Suprapubic skin (tissue), 4 donors: Measurements from ENCODE around the gene HMGCLL1. TPM values are rescaled to one million over a fixed set of nuclear protein-coding genes. Genes with fewer than 3 reads are reported as not detected.

Source experiments
- DNase-seq, 2 donors: peaks; one replicate each; pipeline ENCODE4 v3.0.0-alpha.2; 2019; ENCODE audit warnings: low spot score in 2 of 2
- H3K27ac ChIP-seq: fragments of 200-600 bp; sonication (generic); one replicate; pipeline ENCODE4 v1.5.1; 2019
- H3K27me3 ChIP-seq: fragments of 200-600 bp; sonication (generic); one replicate; pipeline ENCODE4 v1.5.1; 2019
- H3K36me3 ChIP-seq: fragments of 200-600 bp; sonication (generic); one replicate; pipeline ENCODE4 v1.5.1; 2019
- H3K4me1 ChIP-seq: fragments of 200-600 bp; sonication (generic); one replicate; pipeline ENCODE4 v1.5.1; 2019
- H3K4me3 ChIP-seq: fragments of 200-600 bp; sonication (generic); one replicate; pipeline ENCODE4 v1.5.1; 2019; ENCODE audit warnings: mild to moderate bottlenecking
- H3K9me3 ChIP-seq: fragments of 200-600 bp; sonication (generic); one replicate; pipeline ENCODE4 v1.5.1; 2019
- CTCF ChIP-seq, 2 donors: fragments of 200-600 bp in 1 of 2; fragments of 450-650 bp in 1 of 2; sonication (generic) in 1 of 2; IDR thresholded peaks; one replicate each; pipeline ENCODE4 v1.5.1; 2016 to 2019; ENCODE audit warnings: antibody characterized with exemption in 2 of 2, mild to moderate bottlenecking in 1 of 2, moderate library complexity in 1 of 2
- EP300 ChIP-seq: sonication (generic); formaldehyde crosslinking; IDR thresholded peaks from one replicate; pipeline ENCODE4 v1.6.1; 2017; ENCODE audit warnings: antibody characterized with exemption
- POLR2A ChIP-seq, 2 donors: fragments of 450-650 bp; IDR thresholded peaks; one replicate each; pipeline ENCODE4 v1.6.1; 2017; ENCODE audit warnings: antibody characterized with exemption in 2 of 2, mild to moderate bottlenecking in 2 of 2, moderate library complexity in 2 of 2
- POLR2AphosphoS5 ChIP-seq, 3 donors: sonication (generic); formaldehyde crosslinking; IDR thresholded peaks; one replicate each; pipeline ENCODE4 v1.6.1; 2017; ENCODE audit warnings: antibody characterized with exemption in 3 of 3
- WGBS: methylation state at CpG from one replicate; pipeline ENCODE4 v1.1.5; 2018; 5-methylcytosine and 5-hydroxymethylcytosine counted together
- total RNA-seq, 4 donors: library from RNA; depleted of rRNA; stranded (reverse); fragments of >200 nt; gene quantifications; one replicate each; pipeline ENCODE4 v1.1.0, GENCODE V29; 2016

The HMGCLL1 gene
- total RNA-seq, 4 donors from 2014 or later, result 0.23 to 0.62 TPM; not detected in 2

GRCh38 chr6:55536391-55536956 is 42.5 kb downstream of the HMGCLL1 start:
- Histone ChIP-seq H3K27me3 (no peaks in the 10 kb centered on the region), H3K9me3 (no peaks in the 10 kb centered on the region), H3K4me3 (no peak overlapping the region), H3K4me1 (no peaks in the 10 kb centered on the region), H3K36me3 (no peaks in the 10 kb centered on the region), H3K27ac (no peak overlapping the region)
- TF ChIP-seq POLR2A (IDR thresholded peaks at IDR 0.05), result no peak
- TF ChIP-seq POLR2AphosphoS5 (IDR thresholded peaks at IDR 0.05), result no peak
- TF ChIP-seq CTCF (IDR thresholded peaks at IDR 0.05), result no peak
- no peak for TF ChIP-seq EP300
- no peak for DNase-seq
- 34% methylated on average over 2 of the region's 2 CpGs for WGBS

GRCh38 chr6:55531496-55531895 is 47.5 kb downstream of the HMGCLL1 start:
- TF ChIP-seq CTCF (IDR thresholded peaks at IDR 0.05) (no peak), POLR2AphosphoS5 (IDR thresholded peaks at IDR 0.05) (no peak), POLR2A (IDR thresholded peaks at IDR 0.05) (no peak), EP300 (no peak)
- H3K9me3 ChIP-seq, result no peaks in the 10 kb centered on the region
- no peak for DNase-seq
- no peaks in the 10 kb centered on the region for H3K4me1 ChIP-seq
- no peaks in the 10 kb centered on the region for H3K27me3 ChIP-seq
- no peaks in the 10 kb centered on the region for H3K36me3 ChIP-seq
- no peak overlapping the region for H3K4me3 ChIP-seq
- WGBS, result 68% methylated on average over 2 of the region's 2 CpGs
- H3K27ac ChIP-seq, result no peak overlapping the region

DNA sequence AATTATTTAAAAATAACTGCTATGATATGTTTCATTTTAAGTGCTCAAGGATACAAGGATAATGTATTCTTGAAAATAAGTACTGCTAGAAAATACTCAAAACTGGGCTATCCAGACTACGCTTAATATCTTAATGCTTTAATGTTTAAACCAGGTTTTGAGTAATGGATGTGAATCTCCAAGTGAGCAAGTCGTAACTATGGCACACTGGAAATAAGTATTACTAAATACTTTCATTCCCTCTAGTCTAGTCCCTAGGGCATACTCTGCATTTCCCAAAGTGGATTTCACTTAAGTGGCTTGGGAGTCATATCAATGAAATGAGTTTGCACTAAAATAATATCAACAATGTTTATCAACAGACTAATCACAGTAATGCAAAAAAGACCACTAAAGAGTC is 48.1 kb downstream of the HMGCLL1 start:
- H3K27me3 ChIP-seq, result no peaks in the 10 kb centered on the region
- no peaks in the 10 kb centered on the region for H3K36me3 ChIP-seq
- H3K27ac ChIP-seq, result no peak overlapping the region
- no peak for DNase-seq
- no peaks in the 10 kb centered on the region for H3K9me3 ChIP-seq
- no peak overlapping the region for H3K4me3 ChIP-seq
- TF ChIP-seq CTCF (IDR thresholded peaks at IDR 0.05) (no peak), POLR2A (IDR thresholded peaks at IDR 0.05) (no peak), EP300 (no peak), POLR2AphosphoS5 (IDR thresholded peaks at IDR 0.05) (no peak)
- 92% methylated on average over 2 of the region's 2 CpGs for WGBS
- no peaks in the 10 kb centered on the region for H3K4me1 ChIP-seq

- TF ChIP-seq POLR2A (IDR thresholded peaks at IDR 0.05), result no peak
- no peak for TF ChIP-seq CTCF (IDR thresholded peaks at IDR 0.05)
- TF ChIP-seq POLR2AphosphoS5 (IDR thresholded peaks at IDR 0.05), result no peak
- TF ChIP-seq EP300, result no peak
- Histone ChIP-seq H3K27me3 (no peaks in the 10 kb centered on the region), H3K4me1 (no peaks in the 10 kb centered on the region), H3K4me3 (no peak overlapping the region), H3K27ac (no peak overlapping the region), H3K36me3 (no peaks in the 10 kb centered on the region), H3K9me3 (no peaks in the 10 kb centered on the region)
- no peak for DNase-seq
- WGBS, result 30% methylated on average over 1 of the region's 1 CpG
These were observed 50.4 kb downstream of the HMGCLL1 start for GRCh38 chr6:55528624-55529023.

DNA sequence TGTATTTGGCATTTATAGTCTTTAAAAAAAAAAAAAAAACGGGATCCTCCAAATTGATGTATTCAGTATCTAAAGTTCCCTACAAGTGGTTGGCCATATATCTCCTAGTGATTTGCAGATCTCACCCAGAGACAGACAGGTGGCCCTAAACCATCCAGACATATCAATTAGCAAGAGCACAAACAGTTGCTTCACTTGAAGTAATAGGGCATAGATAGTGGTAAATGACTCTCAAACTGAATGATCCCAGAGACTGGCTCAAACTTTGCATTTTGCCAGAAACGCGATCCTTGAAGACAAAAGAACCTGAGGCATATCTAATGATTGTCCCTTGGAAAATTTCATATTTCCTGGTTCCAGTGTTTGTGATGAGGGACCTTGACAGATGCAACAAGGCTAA is 54.6 kb downstream of the HMGCLL1 start:
- TF ChIP-seq POLR2AphosphoS5 (IDR thresholded peaks at IDR 0.05) (no peak), EP300 (no peak), CTCF (IDR thresholded peaks at IDR 0.05) (no peak), POLR2A (IDR thresholded peaks at IDR 0.05) (no peak)
- no peak overlapping the region for H3K27ac ChIP-seq
- H3K27me3 ChIP-seq, result no peaks in the 10 kb centered on the region
- no peak for DNase-seq
- H3K4me1 ChIP-seq, result no peaks in the 10 kb centered on the region
- 86% methylated on average over 3 of the region's 3 CpGs for WGBS
- no peak overlapping the region for H3K4me3 ChIP-seq
- H3K9me3 ChIP-seq, result no peaks in the 10 kb centered on the region
- no peaks in the 10 kb centered on the region for H3K36me3 ChIP-seq
